Measurements from ENCODE around the gene MAP1LC3B. TPM values are rescaled to one million over a fixed set of nuclear protein-coding genes. Genes with fewer than 3 reads are reported as not detected.
A peak's percentile ranks its signal among the peaks of the same experiment; 100 is the strongest.
"Not testable (repeated sequence)": the region's sequence is repeated elsewhere in the genome, so short reads cannot be mapped to it uniquely, and the experiment has no call there.

The MAP1LC3B gene
- total RNA-seq, 1 donor from 2014 or later: 118 TPM

- no peak for ATAC-seq (ENCODE audit: poor library complexity)
- intact Hi-C loops (cut with DNase I): no loop called here
- DNase-seq: peak; percentile 15
These were observed 33.9 kb upstream of the MAP1LC3B start for GRCh38 chr16:87358250-87358649.

- ATAC-seq (ENCODE audit: poor library complexity) (no peak), DNase-seq (peak; percentile 38)
- intact Hi-C loops (cut with DNase I): no loop called here
These were observed 33.4 kb upstream of the MAP1LC3B start for GRCh38 chr16:87358696-87359095.

GRCh38 chr16:87359121-87359520 lies 33.0 kb upstream of the MAP1LC3B start:
- DNase-seq: peak; percentile 29
- intact Hi-C loops (cut with DNase I): no loop called here
- ATAC-seq (ENCODE audit: poor library complexity): no peak

GRCh38 chr16:87360862-87361610 lies 31.1 kb upstream of the MAP1LC3B start:
- ATAC-seq (ENCODE audit: poor library complexity) (no peak), DNase-seq (peak; percentile 27)
- intact Hi-C loops (cut with DNase I): no loop called here

- DNase-seq: no peak
- intact Hi-C loops (cut with DNase I): no loop called here
- ATAC-seq (ENCODE audit: poor library complexity): no peak
These were observed 30.1 kb upstream of the MAP1LC3B start for GRCh38 chr16:87361916-87362619.

GRCh38 chr16:87362828-87363559 lies 29.1 kb upstream of the MAP1LC3B start:
- DNase-seq (peak; percentile 27), ATAC-seq (ENCODE audit: poor library complexity) (peak; percentile 11)
- intact Hi-C loops (cut with DNase I): not testable (repeated sequence)

- intact Hi-C loops (cut with DNase I): no loop called here
- peak; percentile 71 for DNase-seq
- peak; percentile 86 for ATAC-seq (ENCODE audit: poor library complexity)
These were observed 28.2 kb upstream of the MAP1LC3B start for GRCh38 chr16:87363771-87364455.

GRCh38 chr16:87365021-87365713 lies 27.0 kb upstream of the MAP1LC3B start:
- peak; percentile 35 for DNase-seq
- no peak for ATAC-seq (ENCODE audit: poor library complexity)
- intact Hi-C loops (cut with DNase I): no loop called here

- intact Hi-C loops (cut with DNase I): no loop called here
- ATAC-seq (ENCODE audit: poor library complexity) (no peak), DNase-seq (peak; percentile 15)
These were observed 25.8 kb upstream of the MAP1LC3B start for GRCh38 chr16:87366288-87366687.

- DNase-seq: peak; percentile 8
- intact Hi-C loops (cut with DNase I): no loop called here
- no peak for ATAC-seq (ENCODE audit: poor library complexity)
These were observed 25.2 kb upstream of the MAP1LC3B start for GRCh38 chr16:87366930-87367329.

- no peak for DNase-seq
- intact Hi-C loops (cut with DNase I): no loop called here
- no peak for ATAC-seq (ENCODE audit: poor library complexity)
These were observed 24.6 kb upstream of the MAP1LC3B start for GRCh38 chr16:87367529-87367928.

GRCh38 chr16:87368029-87368770 lies 23.9 kb upstream of the MAP1LC3B start:
- ATAC-seq (ENCODE audit: poor library complexity): peak; percentile 31
- intact Hi-C loops (cut with DNase I): no loop called here
- peak; percentile 41 for DNase-seq

GRCh38 chr16:87369117-87369765 lies 22.9 kb upstream of the MAP1LC3B start:
- peak; percentile 22 for DNase-seq
- ATAC-seq (ENCODE audit: poor library complexity): no peak
- intact Hi-C loops (cut with DNase I): no loop called here

GRCh38 chr16:87369796-87370719 lies 22.1 kb upstream of the MAP1LC3B start:
- DNase-seq: peak; percentile 64
- ATAC-seq (ENCODE audit: poor library complexity): peak; percentile 77
- intact Hi-C loops (cut with DNase I): no loop called here

- intact Hi-C loops (cut with DNase I): no loop called here
- ATAC-seq (ENCODE audit: poor library complexity): peak; percentile 21
- peak; percentile 46 for DNase-seq
These were observed 20.8 kb upstream of the MAP1LC3B start for GRCh38 chr16:87371261-87371866.

- ATAC-seq (ENCODE audit: poor library complexity) (no peak), DNase-seq (no peak)
- intact Hi-C loops (cut with DNase I): no loop called here
These were observed 19.8 kb upstream of the MAP1LC3B start for GRCh38 chr16:87372305-87372704.
